ENCODE results near the gene MCAM. TPM values are rescaled to one million over a fixed set of nuclear protein-coding genes. Genes with fewer than 3 reads are reported as not detected.
A peak's percentile ranks its signal among the peaks of the same experiment; 100 is the strongest.

MCAM gene
- total RNA-seq, 1 donor from 2014 or later, result 23.3 TPM

GRCh38 chr11:119347242-119347641, 30.3 kb upstream of the MCAM start:
- H3K36me3 Mint-ChIP-seq, result no peaks in the 10 kb centered on the region
- no peaks in the 10 kb centered on the region for H3K79me2 ChIP-seq (ENCODE audit: low read depth)
- H3K27ac ChIP-seq, result no peak overlapping the region
- no peak overlapping the region for H3K4me3 ChIP-seq
- no peak for TF ChIP-seq EZH2 (IDR thresholded peaks at IDR 0.05)
- TF ChIP-seq, protein P1, sequence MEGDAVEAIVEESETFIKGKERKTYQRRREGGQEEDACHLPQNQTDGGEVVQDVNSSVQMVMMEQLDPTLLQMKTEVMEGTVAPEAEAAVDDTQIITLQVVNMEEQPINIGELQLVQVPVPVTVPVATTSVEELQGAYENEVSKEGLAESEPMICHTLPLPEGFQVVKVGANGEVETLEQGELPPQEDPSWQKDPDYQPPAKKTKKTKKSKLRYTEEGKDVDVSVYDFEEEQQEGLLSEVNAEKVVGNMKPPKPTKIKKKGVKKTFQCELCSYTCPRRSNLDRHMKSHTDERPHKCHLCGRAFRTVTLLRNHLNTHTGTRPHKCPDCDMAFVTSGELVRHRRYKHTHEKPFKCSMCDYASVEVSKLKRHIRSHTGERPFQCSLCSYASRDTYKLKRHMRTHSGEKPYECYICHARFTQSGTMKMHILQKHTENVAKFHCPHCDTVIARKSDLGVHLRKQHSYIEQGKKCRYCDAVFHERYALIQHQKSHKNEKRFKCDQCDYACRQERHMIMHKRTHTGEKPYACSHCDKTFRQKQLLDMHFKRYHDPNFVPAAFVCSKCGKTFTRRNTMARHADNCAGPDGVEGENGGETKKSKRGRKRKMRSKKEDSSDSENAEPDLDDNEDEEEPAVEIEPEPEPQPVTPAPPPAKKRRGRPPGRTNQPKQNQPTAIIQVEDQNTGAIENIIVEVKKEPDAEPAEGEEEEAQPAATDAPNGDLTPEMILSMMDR (IDR thresholded peaks at IDR 0.05), result no peak
- TF ChIP-seq EZH2phosphoT487 (IDR thresholded peaks at IDR 0.05), result no peak
- H3K9me3 Mint-ChIP-seq, result peaks cover 3% of the 10 kb centered on the region
- H3F3A ChIP-seq (ENCODE audit: low read depth), result peaks cover 12% of the 10 kb centered on the region
- no peak overlapping the region for H3K4me3 Mint-ChIP-seq
- peaks cover 34% of the 10 kb centered on the region for H3K4me1 Mint-ChIP-seq
- no peaks in the 10 kb centered on the region for H4K20me1 ChIP-seq (ENCODE audit: low read depth)
- H2AFZ ChIP-seq (replicated peaks), result no peak overlapping the region
- no peak overlapping the region for H3K4me2 ChIP-seq
- no peaks in the 10 kb centered on the region for H3K9me3 ChIP-seq (ENCODE audit: low read depth)
- peak overlapping the region; percentile 81 for H3K27ac Mint-ChIP-seq
- H3K36me3 ChIP-seq, result no peaks in the 10 kb centered on the region
- peaks cover 14% of the 10 kb centered on the region for H3K27me3 ChIP-seq
- H3K4me1 ChIP-seq, result peaks cover 13% of the 10 kb centered on the region
- DNase-seq (ENCODE audit: low spot score), result no peak
- peaks cover 17% of the 10 kb centered on the region for H3K27me3 Mint-ChIP-seq (ENCODE audit: insufficient read depth, low read depth)
- H3K9ac ChIP-seq, result no peak overlapping the region

GRCh38 chr11:119346605-119347004, 29.7 kb upstream of the MCAM start, which contains the start of gene MFRP:
TSS of gene MFRP (minus strand) at chr11:119346705. CDS start at chr11:119346513, 192 bp downstream.
- peaks cover 17% of the 10 kb centered on the region for H3K27me3 Mint-ChIP-seq (ENCODE audit: insufficient read depth, low read depth)

DNA sequence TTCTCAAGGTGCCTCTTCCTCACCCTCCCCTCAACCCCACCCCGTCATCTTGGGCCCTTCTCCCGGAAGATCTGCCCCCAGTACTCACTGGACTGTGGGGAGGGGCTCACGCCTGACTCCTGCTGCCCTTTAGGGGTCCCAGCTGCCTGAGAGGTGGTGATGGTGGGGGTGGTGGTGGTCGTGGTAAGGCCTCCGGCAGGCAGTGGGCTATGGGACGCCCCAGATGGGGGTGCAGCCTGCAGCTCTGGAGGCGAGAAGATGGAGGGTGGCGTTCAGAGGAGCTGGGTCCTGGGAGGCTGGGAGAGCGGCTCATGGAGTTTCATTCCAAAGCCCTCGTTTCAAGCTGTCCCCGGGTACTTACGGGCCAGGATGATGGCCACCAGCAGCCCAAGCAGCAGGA, 28.8 kb upstream of the MCAM start:
- Histone ChIP-seq H3K4me1 (peaks cover 23% of the 10 kb centered on the region), H4K20me1 (ENCODE audit: low read depth) (no peaks in the 10 kb centered on the region), H3K9ac (no peak overlapping the region), H3K79me2 (ENCODE audit: low read depth) (no peaks in the 10 kb centered on the region), H3K27ac (no peak overlapping the region), H3K4me2 (no peak overlapping the region), H3K27me3 (peaks cover 30% of the 10 kb centered on the region), H2AFZ (replicated peaks) (no peak overlapping the region), H3K36me3 (no peaks in the 10 kb centered on the region), H3K9me3 (ENCODE audit: low read depth) (no peaks in the 10 kb centered on the region), H3K4me3 (no peak overlapping the region), H3F3A (ENCODE audit: low read depth) (peaks cover 15% of the 10 kb centered on the region)
- H3K27me3 Mint-ChIP-seq (ENCODE audit: insufficient read depth, low read depth), result peaks cover 20% of the 10 kb centered on the region
- H3K36me3 Mint-ChIP-seq, result no peaks in the 10 kb centered on the region
- no peak for DNase-seq (ENCODE audit: low spot score)
- no peak overlapping the region for H3K4me3 Mint-ChIP-seq
- H3K27ac Mint-ChIP-seq, result no peak overlapping the region
- H3K4me1 Mint-ChIP-seq, result peaks cover 30% of the 10 kb centered on the region
- H3K9me3 Mint-ChIP-seq, result peaks cover 3% of the 10 kb centered on the region
- TF ChIP-seq EZH2 (IDR thresholded peaks at IDR 0.05) (no peak), EZH2phosphoT487 (IDR thresholded peaks at IDR 0.05) (no peak)
- TF ChIP-seq, protein P1 (IDR thresholded peaks at IDR 0.05), result no peak

More at GRCh38 chr11:119346605-119347004, 29.7 kb upstream of the MCAM start, which contains the start of gene MFRP:
- H3K36me3 Mint-ChIP-seq, result no peaks in the 10 kb centered on the region
- H3K4me1 ChIP-seq, result peaks cover 15% of the 10 kb centered on the region
- TF ChIP-seq EZH2phosphoT487 (IDR thresholded peaks at IDR 0.05) (no peak), EZH2 (IDR thresholded peaks at IDR 0.05) (no peak)
- TF ChIP-seq, protein P1 (IDR thresholded peaks at IDR 0.05), result no peak
- DNase-seq (ENCODE audit: low spot score), result no peak
- H3K9ac ChIP-seq, result no peak within 1 kb of the TSS
- H3K27ac ChIP-seq, result no peak within 1 kb of the TSS
- H3K4me2 ChIP-seq, result peak within 1 kb of the TSS; percentile 38
- H3K9me3 Mint-ChIP-seq, result peaks cover 3% of the 10 kb centered on the region
- H3K4me3 ChIP-seq, result no peak within 1 kb of the TSS
- H3K79me2 ChIP-seq (ENCODE audit: low read depth), result no peaks in the 10 kb centered on the region
- H3K4me3 Mint-ChIP-seq, result no peak within 1 kb of the TSS
- peak within 1 kb of the TSS; percentile 81 for H3K27ac Mint-ChIP-seq
- no peaks in the 10 kb centered on the region for H3K36me3 ChIP-seq
- H3F3A ChIP-seq (ENCODE audit: low read depth), result peaks cover 12% of the 10 kb centered on the region
- peaks cover 32% of the 10 kb centered on the region for H3K4me1 Mint-ChIP-seq
- peaks cover 20% of the 10 kb centered on the region for H3K27me3 ChIP-seq
- no peaks in the 10 kb centered on the region for H3K9me3 ChIP-seq (ENCODE audit: low read depth)
- H4K20me1 ChIP-seq (ENCODE audit: low read depth), result no peaks in the 10 kb centered on the region
- H2AFZ ChIP-seq (replicated peaks), result no peak within 1 kb of the TSS

Measured in neural progenitor cell (in vitro differentiated cells).